ENCODE measurements around the gene NR3C2.

DNA sequence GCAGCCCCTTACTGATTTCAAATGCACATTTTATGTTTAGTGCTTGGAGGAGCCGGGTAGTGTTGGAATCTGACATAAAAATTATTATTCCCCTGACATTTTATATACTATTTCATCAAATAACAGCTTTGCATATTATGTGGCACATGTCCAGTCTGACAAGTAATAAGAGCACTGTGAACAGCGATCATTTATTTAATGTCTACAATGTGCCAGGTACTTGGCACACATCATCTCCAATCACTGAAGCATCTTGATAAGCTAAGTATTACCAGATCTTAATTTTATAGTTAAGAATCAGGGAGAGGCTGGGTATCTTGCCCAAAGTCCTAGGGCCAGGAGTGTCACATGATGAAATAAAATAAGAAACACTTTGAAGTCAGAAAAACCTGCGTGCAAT, 197.2 kb downstream of the NR3C2 start:
- TF ChIP-seq EZH2 (IDR thresholded peaks at IDR 0.05) (no peak), POLR2AphosphoS5 (IDR thresholded peaks at IDR 0.05; ENCODE audit: borderline replicate concordance, low read depth, low read length) (no peak), FOXP2 (optimal IDR thresholded peaks at IDR 0.05; ENCODE audit: control extremely low read depth, extremely low read length, insufficient read depth) (no peak)
